ENCODE data around the gene FBF1. TPM values are rescaled to one million over a fixed set of nuclear protein-coding genes. Genes with fewer than 3 reads are reported as not detected.
A peak's percentile ranks its signal among the peaks of the same experiment; 100 is the strongest.
"Not testable (repeated sequence)": the region's sequence is repeated elsewhere in the genome, so short reads cannot be mapped to it uniquely, and the experiment has no call there.

The FBF1 gene
- total and polyA plus RNA-seq, 12 donors = 3.1 to 87.6 (median 17.4) TPM

- Histone ChIP-seq H3K9me3 (replicated peaks in 1 of 3) (no peaks in the 10 kb centered on the region), H3K4me1 (replicated peaks in 1 of 2) (peaks cover 2 to 13% of the 10 kb centered on the region in 2 donors), H3K27ac (peak overlapping the region in 2 of 5 donors; percentile 37 to 72), H3K27me3 (no peaks in the 10 kb centered on the region), H3K4me3 (no peak overlapping the region), H3K36me3 (replicated peaks in 1 of 2) (peaks cover 0 to 19% of the 10 kb centered on the region in 2 donors)
- WGBS, 4 donors = 90 to 97% (median 91%) methylated on average over 7 of the region's 7 CpGs
- TF ChIP-seq POLR2A (IDR thresholded peaks at IDR 0.05) (no peak), CTCF (IDR thresholded peaks at IDR 0.05) (no peak)
- no peak for DNase-seq
- intact Hi-C loops (cut with DNase I) = no loop called here
Observed at GRCh38 chr17:75970626-75971025, 29.8 kb upstream of the FBF1 start.

- H3K4me3 ChIP-seq = no peak overlapping the region
- DNase-seq = no peak
- H3K36me3 ChIP-seq (replicated peaks in 1 of 2) = peaks cover 0 to 19% of the 10 kb centered on the region in 2 donors
- peaks cover 0 to 11% of the 10 kb centered on the region in 2 donors for H3K4me1 ChIP-seq (replicated peaks in 1 of 2)
- WGBS, 4 donors = 70 to 84% (median 74%) methylated on average over 4 of the region's 4 CpGs
- H3K9me3 ChIP-seq (replicated peaks in 1 of 3) = no peaks in the 10 kb centered on the region
- TF ChIP-seq POLR2A (IDR thresholded peaks at IDR 0.05) (no peak), CTCF (IDR thresholded peaks at IDR 0.05) (no peak)
- intact Hi-C loops (cut with DNase I) = no loop called here
- H3K27ac ChIP-seq = peak overlapping the region in 2 of 5 donors; percentile 37 to 72
- H3K27me3 ChIP-seq = no peaks in the 10 kb centered on the region
Observed at GRCh38 chr17:75970011-75970523, 29.2 kb upstream of the FBF1 start.

- H3K4me3 ChIP-seq; DNase-seq; intact Hi-C loops (cut with DNase I); H3K27ac ChIP-seq; H3K9me3 ChIP-seq (replicated peaks in 1 of 3); H3K4me1 ChIP-seq (replicated peaks in 1 of 2); H3K27me3 ChIP-seq: not testable (repeated sequence)
- peaks cover 0 to 19% of the 10 kb centered on the region in 2 donors for H3K36me3 ChIP-seq (replicated peaks in 1 of 2)
- 84 to 96% (median 91%) methylated on average over 10 of the region's 10 CpGs for WGBS, 4 donors
Observed at GRCh38 chr17:75969044-75969443, 28.2 kb upstream of the FBF1 start.

GRCh38 chr17:75965468-75965867 is 24.6 kb upstream of the FBF1 start:
- intact Hi-C loops (cut with DNase I) = no loop called here
- Histone ChIP-seq H3K4me3 (no peak overlapping the region), H3K27me3 (no peaks in the 10 kb centered on the region), H3K36me3 (replicated peaks in 1 of 2) (no peaks in the 10 kb centered on the region), H3K9me3 (replicated peaks in 1 of 3) (no peaks in the 10 kb centered on the region), H3K4me1 (replicated peaks in 1 of 2) (no peaks in the 10 kb centered on the region), H3K27ac (no peak overlapping the region)
- TF ChIP-seq CTCF (IDR thresholded peaks at IDR 0.05) = no peak
- WGBS, 4 donors = 91 to 95% (median 94%) methylated on average over 6 of the region's 6 CpGs
- no peak for DNase-seq

- Histone ChIP-seq H3K4me1 (replicated peaks in 1 of 2) (peaks cover 5 to 14% of the 10 kb centered on the region in 2 donors), H3K4me3 (no peak overlapping the region), H3K27me3 (no peaks in the 10 kb centered on the region), H3K9me3 (replicated peaks in 1 of 3) (no peaks in the 10 kb centered on the region), H3K36me3 (replicated peaks in 1 of 2) (peaks cover 0 to 21% of the 10 kb centered on the region in 2 donors), H3K27ac (no peak overlapping the region)
- DNase-seq = no peak
- intact Hi-C loops (cut with DNase I) = no loop called here
- 96 to 99% (median 96%) methylated on average over 11 of the region's 11 CpGs for WGBS, 4 donors
- no peak for TF ChIP-seq CTCF (IDR thresholded peaks at IDR 0.05)
- no peak for TF ChIP-seq POLR2A (IDR thresholded peaks at IDR 0.05)
Observed at GRCh38 chr17:75959839-75960511, 19.1 kb upstream of the FBF1 start.

All from adrenal gland (tissue), 12 donors.